Inferior parietal cortex (tissue), 1 donor: ENCODE measurements around the gene FMN2.

Experiments used
- DNase-seq: peaks from one replicate; pipeline ENCODE4 v3.0.0-alpha.2; 2016; ENCODE audit errors: extremely low spot score

FMN2 gene

DNA sequence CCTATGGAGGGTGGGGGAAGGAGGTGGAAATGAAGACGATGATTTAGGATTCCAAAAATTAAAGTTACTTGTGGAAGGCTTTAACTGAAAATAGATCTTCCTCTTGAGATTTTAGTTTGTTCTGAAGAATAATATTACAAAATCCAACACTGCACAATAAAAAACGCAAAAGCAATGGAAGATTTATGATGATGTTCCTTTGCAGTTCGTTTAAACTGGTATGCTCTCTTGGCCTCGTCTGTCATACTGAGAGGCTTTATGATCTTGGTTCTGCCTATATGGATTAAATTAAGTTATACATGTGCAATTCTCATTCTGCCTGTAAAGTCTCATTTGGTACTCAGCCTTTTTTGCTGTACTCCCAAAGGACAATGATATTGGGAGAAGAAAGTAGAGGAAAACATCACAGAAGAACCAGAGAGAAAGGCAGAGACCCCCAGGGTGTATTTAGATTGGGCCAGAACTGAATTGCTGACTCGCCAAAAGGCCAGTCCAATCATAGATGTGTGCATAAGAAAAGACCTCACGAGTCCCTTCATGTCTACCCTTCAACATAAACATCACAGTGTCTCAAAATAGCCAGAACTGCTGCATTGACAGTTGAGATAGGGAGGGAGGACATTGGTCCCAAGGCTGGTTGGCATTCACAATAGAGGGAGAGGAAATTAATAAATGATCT lies 331.7 kb downstream of the FMN2 start:
- DNase-seq: no peak

DNA sequence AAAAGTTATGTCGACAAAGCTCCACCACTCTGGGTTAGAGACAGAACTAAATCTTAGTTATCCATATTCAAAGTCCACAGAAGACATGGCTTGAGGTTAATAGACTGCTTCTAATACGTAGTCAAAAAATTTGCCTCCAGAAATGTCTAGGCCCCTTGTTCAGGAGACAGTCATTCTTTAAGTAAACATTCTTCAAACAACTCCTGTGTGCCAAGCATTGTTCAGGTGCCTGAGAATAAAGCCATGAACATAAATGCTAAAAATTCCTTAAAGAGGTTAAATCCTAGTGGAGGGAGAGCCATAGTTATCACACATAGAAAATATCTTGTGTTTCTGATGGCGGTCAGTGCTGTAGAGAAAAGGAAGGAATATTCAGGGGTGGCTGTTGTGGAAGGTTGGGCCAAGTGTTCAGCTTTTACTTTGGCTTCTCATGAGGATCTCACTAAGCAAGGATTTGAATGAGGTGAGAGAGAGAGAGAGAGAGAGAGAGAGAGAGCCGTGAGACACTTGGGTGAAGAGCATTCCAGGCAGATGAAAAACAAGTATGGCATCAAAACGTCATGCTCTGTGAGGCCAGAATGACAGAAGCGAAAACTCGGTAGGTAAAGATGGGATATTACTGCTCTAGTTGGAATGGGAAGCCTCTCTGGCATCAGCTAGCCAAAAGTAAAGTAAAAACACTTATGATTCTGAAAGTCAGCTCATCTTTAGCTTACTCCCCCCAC lies 333.2 kb downstream of the FMN2 start:
- DNase-seq: no peak

GRCh38 chr1:240426051-240426450 lies 334.4 kb downstream of the FMN2 start:
- DNase-seq: no peak

DNA sequence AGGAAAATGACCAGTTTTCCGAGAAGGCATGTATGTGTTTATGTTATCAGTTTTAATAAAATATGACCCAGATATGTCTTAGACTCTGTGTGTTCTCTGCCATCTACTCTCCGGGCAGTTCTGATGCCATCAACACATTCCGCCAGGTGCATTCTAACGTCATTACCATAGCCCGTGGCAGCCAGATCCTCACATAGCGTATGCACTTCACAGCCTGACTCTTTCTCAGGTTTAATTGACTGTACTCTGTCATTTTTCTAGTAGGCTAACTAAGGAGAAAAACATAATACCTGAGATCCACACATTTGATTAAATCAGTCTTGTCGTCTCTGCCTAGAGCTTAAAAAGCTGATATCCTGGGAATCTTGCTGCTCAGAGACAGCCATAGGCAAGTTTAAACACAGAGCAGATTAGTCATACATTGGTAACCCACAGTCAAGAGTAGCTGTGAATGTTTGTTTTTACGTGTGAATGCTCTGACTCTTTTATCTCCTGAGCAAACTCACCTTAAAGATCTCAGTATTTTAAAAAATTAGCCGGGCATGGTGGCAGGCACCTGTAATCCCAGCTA lies 344.4 kb downstream of the FMN2 start:
- DNase-seq: no peak

DNA sequence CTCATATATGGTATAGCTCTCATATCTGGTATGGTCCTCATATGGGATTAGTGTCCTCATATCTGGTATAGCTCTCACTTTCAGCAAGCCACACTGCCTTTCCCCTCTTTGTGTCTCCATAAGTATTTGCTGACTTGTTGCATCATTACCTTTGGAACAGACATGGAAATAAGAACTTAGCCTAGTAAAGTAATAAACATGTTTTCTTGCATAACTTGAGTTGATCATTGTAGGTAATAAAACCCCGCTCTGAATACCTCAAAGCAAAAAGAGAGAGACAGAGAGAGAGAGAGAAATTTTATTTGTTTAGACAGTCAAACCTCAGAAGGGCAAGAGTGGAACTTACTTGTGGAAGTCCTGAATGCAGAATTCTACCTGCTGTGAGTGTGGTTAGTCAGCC lies 350.0 kb downstream of the FMN2 start:
- no peak for DNase-seq

GRCh38 chr1:240445369-240445768 lies 353.7 kb downstream of the FMN2 start:
- DNase-seq: no peak

GRCh38 chr1:240455228-240455821 lies 363.6 kb downstream of the FMN2 start:
- no peak for DNase-seq

- DNase-seq: no peak
Observed at GRCh38 chr1:240457203-240457602, 365.5 kb downstream of the FMN2 start.

DNA sequence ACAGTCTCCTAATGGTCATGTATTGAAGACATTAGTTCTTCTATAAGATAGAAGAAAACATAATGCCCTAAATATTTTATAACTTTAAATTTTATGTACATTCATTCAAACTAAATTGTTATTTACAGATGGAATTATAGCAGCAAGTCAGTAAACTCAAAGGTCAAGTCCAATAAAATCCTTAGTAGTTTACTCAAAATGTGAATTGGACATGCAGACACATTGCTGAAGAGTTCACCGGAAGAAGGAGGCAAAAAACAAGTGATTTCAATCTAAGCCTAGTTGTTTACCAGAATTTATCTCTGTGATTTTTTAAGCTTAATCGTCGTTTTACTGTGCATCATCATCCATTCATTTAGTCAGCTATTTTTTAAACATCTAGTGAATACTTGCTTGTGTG lies 370.6 kb downstream of the FMN2 start:
- no peak for DNase-seq

GRCh38 chr1:240462766-240463395 lies 371.2 kb downstream of the FMN2 start:
- no peak for DNase-seq

- DNase-seq: no peak
Observed at GRCh38 chr1:240464099-240464498, 372.4 kb downstream of the FMN2 start.

DNA sequence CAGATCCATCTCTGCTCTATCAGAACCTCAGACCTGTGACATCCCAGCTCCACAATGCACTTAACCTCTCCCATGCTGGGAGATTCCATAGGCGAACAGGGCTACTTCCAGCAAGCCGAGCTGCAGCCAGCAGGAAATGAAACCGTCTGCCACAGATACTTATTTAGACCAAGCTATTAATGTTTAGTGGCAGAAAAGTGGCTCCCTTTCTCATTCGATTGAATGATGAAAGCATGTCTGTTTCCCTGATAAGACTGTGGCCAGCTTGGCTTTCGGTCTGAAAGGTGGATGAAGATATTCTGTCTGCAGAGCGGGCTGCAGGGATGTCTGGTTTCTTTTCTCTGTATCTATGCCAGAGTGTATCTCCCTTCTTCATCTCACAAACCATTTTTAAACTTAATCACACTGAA lies 373.9 kb downstream of the FMN2 start:
- no peak for DNase-seq

DNA sequence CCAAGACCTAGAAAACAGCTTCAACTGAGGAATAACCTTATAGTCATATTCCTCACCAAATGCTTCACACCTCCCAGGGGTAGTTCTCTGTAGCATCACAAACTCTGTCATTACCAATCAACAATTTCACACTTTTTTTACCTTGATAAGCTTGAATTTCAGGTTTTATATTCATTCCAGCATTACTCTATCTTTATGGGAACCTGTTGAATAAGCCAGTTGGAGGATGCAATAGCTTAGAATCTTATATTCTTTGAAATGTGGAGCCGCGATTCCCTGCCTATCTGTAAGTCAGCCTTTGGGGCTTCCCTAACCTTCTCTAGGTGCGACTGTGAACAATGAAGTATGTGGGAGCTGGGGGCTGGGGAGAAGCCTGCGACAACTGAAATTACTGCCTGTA lies 374.8 kb downstream of the FMN2 start:
- no peak for DNase-seq

DNA sequence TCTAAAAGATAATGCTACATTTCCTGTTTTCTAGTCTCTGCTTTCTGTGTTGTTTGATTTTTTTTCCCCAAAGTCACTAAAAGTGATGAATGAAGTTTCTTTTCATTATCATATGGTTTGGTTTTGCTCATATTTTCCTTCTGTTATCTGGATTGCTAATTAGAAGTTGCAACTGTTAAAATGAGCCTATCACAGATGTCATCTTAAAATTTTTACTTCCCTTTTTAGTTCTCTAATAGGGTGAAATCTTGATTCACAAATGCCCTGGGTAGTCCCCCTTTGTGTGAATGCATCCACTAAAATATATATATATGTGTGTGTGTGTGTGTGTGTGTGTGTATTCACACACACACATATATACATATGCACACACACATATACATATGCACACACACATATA lies 376.2 kb downstream of the FMN2 start:
- no peak for DNase-seq

- DNase-seq: no peak
Observed at GRCh38 chr1:240468656-240469055, 377.0 kb downstream of the FMN2 start.

DNA sequence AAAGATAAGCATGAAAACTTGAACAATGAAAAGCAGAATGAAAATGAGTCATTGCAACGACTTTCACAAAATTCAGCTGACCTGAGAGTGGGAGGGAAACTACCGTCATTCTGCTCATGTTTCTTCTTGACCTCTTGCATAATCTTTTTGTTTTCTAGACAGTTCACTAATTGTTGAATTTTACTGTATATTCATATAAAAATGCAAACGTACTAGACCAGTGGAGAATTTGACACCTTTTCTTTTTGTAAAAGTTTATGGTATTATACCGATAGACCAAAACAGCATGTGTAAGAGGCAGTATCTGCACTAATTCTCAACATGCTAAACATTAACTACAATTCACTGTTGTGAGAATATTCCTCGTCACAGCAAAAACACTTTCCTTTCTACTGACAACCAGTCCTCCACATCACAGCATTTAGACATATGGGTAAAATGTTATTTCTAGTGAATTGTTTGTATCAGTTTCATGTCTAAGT lies 382.5 kb downstream of the FMN2 start:
- no peak for DNase-seq

GRCh38 chr1:240475832-240476231 lies 384.1 kb downstream of the FMN2 start:
- DNase-seq: no peak

- DNase-seq: no peak
Observed at GRCh38 chr1:240478536-240478935, 386.9 kb downstream of the FMN2 start.

DNA sequence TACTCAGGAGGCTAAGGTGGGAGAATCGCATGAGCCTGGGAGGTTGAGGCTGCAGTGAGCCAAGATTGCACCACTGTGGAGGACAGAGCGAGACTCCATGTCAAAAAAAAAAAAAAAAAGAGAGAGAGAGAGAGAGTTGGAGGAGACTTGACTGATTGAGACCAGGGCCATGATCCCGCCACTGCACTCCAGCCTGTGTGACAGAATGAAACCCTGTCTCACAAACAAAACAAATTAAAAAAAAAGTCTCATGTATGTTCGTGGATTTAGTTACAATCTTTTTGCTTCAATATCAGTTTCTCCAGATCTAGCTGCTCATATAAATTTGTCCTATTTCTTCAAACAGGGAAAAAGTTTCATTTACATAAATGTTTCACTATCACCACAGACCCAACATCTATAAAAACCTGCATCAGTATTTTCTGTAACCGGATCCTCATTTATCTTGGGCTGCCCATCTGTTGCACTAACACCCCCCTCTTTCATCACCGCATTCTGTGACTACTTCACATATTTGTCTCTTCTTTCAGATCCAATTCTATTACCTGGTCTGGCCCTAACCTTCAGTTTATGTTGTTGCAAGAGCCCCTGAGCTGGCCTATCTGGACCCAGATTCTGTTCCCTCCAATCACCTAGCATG lies 393.2 kb downstream of the FMN2 start:
- no peak for DNase-seq

GRCh38 chr1:240486611-240487010 lies 394.9 kb downstream of the FMN2 start:
- DNase-seq: no peak

DNA sequence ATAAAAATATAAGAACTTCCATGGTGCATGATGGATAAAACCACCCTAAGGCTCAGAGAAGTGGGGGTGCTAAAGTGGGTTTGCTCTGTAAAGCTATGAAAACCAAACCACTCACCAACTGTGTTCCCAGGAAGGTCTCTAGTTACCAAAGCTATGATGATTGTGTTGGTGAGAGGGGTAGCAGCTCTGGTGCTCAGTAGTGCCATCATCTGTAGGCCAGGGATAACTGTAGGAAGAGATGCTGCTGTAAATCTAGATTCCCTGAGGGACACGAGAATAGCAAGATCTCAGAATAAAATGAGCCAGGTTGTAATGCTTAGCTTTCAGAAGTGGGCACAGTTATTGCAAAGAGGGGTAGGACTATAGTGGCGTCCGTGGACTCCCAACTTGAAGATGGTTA lies 395.8 kb downstream of the FMN2 start:
- DNase-seq: no peak

DNA sequence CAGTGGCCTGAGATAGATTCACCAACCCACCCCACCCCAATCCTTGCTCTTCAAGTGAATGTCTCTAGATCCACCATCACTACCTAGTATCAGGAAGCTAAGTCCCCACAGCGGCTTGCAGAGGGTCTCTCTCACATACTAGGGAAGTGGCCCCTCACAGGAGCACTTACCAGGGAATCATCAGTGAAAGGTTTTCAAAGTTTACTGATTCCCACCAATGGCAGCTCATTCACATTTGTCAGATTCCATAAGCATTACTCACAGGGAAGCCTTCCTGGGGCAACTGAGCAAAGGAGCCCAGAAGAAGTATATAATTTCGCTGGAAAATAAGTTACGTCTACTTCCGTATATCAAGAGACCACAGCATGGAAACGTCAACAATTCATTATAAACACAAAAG lies 399.5 kb downstream of the FMN2 start:
- DNase-seq: no peak
